WTC11 (cell line): ENCODE measurements around the gene ZNF236. TPM values are rescaled to one million over a fixed set of nuclear protein-coding genes. Genes with fewer than 3 reads are reported as not detected.
"Not testable (repeated sequence)": the region's sequence is repeated elsewhere in the genome, so short reads cannot be mapped to it uniquely, and the experiment has no call there.

Experiments used
- ATAC-seq: fragments of 200-7000 bp; cut with Tn5 transposase; 2 replicates; pipeline ENCODE4 v1.10.0; 2021; ENCODE audit warnings: mild to moderate bottlenecking, moderate library complexity
- CTCF ChIA-PET: fragments of 300-600 bp; sonication (Branson Sonifier 250); formaldehyde crosslinking; loops from one replicate; lab custom pipeline; 2021; ENCODE audit warnings: antibody characterized with exemption; lab: Charles Lee
- POLR2A ChIA-PET: fragments of 350-600 bp; sonication (Branson Sonifier 250); formaldehyde crosslinking; loops from one replicate; lab custom pipeline; 2021; ENCODE audit warnings: antibody characterized with exemption; lab: Charles Lee
- DNase-seq: peaks from one replicate; pipeline ENCODE4 v3.0.0; 2021; ENCODE audit warnings: low spot score
- H3K27ac Mint-ChIP-seq: 2 replicates; pipeline ENCODE4 v1.8.0; 2021; ENCODE audit warnings: mixed read lengths
- H3K27me3 Mint-ChIP-seq: 2 replicates; pipeline ENCODE4 v1.8.0; 2021; ENCODE audit warnings: low read depth, mild to moderate bottlenecking, moderate library complexity, mixed read lengths
- H3K36me3 Mint-ChIP-seq: 2 replicates; pipeline ENCODE4 v1.8.0; 2021; ENCODE audit warnings: mixed read lengths
- H3K4me1 Mint-ChIP-seq: 2 replicates; pipeline ENCODE4 v1.8.0; 2022; ENCODE audit warnings: mixed read lengths
- H3K4me3 Mint-ChIP-seq: 2 replicates; pipeline ENCODE4 v1.8.0; 2021; ENCODE audit warnings: mild to moderate bottlenecking, moderate library complexity, mixed read lengths
- H3K9me3 Mint-ChIP-seq: 2 replicates; pipeline ENCODE4 v1.8.0; 2021; ENCODE audit warnings: mixed read lengths
- CREB1 ChIP-seq: sonication (generic); formaldehyde crosslinking; IDR thresholded peaks from 2 replicates; pipeline ENCODE4 v1.8.0; 2023; ENCODE audit warnings: mild to moderate bottlenecking, missing genetic modification reagents
- EMX1 ChIP-seq: fragments of 250-450 bp; sonication (Bioruptor Pico); IDR thresholded peaks from 2 replicates; pipeline ENCODE4 v1.8.0; 2021; ENCODE audit warnings: mild to moderate bottlenecking
- ESRRA ChIP-seq: sonication (generic); formaldehyde crosslinking; IDR thresholded peaks from 2 replicates; pipeline ENCODE4 v1.8.1; 2022; ENCODE audit warnings: mild to moderate bottlenecking, missing genetic modification reagents, borderline replicate concordance
- FOXJ3 ChIP-seq: sonication (generic); formaldehyde crosslinking; IDR thresholded peaks from 2 replicates; pipeline ENCODE4 v1.9.0; 2021; ENCODE audit warnings: missing genetic modification reagents, mild to moderate bottlenecking, borderline replicate concordance
- GTF2I ChIP-seq: fragments of 250-450 bp; sonication (Bioruptor Pico); conservative IDR thresholded peaks from 2 replicates; pipeline ENCODE4 v1.4.0; 2021; ENCODE audit warnings: mild to moderate bottlenecking
- IRF2 ChIP-seq: sonication (generic); formaldehyde crosslinking; IDR thresholded peaks from 2 replicates; pipeline ENCODE4 v1.8.0; 2022; ENCODE audit warnings: low read depth, missing genetic modification reagents, borderline replicate concordance
- NR2C2 ChIP-seq: sonication (generic); formaldehyde crosslinking; IDR thresholded peaks from 2 replicates; pipeline ENCODE4 v1.8.0; 2022; ENCODE audit warnings: mild to moderate bottlenecking, missing genetic modification reagents
- SOX15 ChIP-seq: fragments of 250-450 bp; sonication (Bioruptor Pico); IDR thresholded peaks from 2 replicates; pipeline ENCODE4 v1.9.0; 2021; ENCODE audit warnings: mild to moderate bottlenecking
- ZNF416 ChIP-seq: fragments of 250-450 bp; sonication (Bioruptor Pico); IDR thresholded peaks from 2 replicates; pipeline ENCODE4 v1.9.0; 2021; ENCODE audit warnings: mild to moderate bottlenecking, inconsistent platforms
- ZNF423 ChIP-seq: fragments of 250-450 bp; sonication (Bioruptor Pico); IDR thresholded peaks from 2 replicates; pipeline ENCODE4 v2.1.2; 2022; ENCODE audit warnings: mild to moderate bottlenecking, moderate library complexity
- ZNF671 ChIP-seq: fragments of 250-450 bp; sonication (Bioruptor Pico); IDR thresholded peaks from 2 replicates; pipeline ENCODE4 v1.8.0; 2021; ENCODE audit warnings: mild to moderate bottlenecking
- total RNA-seq: library from RNA; stranded (reverse); gene quantifications from 3 replicates; pipeline ENCODE4 v1.2.3, GENCODE V29; 2021
- TF ChIP-seq, protein P1 (sequence below): sonication (generic); formaldehyde crosslinking; IDR thresholded peaks from 2 replicates; pipeline ENCODE4 v1.8.0; 2023; ENCODE audit warnings: missing genetic modification reagents, mild to moderate bottlenecking, borderline replicate concordance
- TF ChIP-seq, protein P2 (sequence below): sonication (generic); formaldehyde crosslinking; IDR thresholded peaks from 2 replicates; pipeline ENCODE4 v1.8.1; 2022; ENCODE audit warnings: low read depth, mild to moderate bottlenecking, moderate library complexity, missing genetic modification reagents, borderline replicate concordance
- TF ChIP-seq, protein P3 (sequence below): fragments of 250-450 bp; sonication (Bioruptor Pico); IDR thresholded peaks from 2 replicates; pipeline ENCODE4 v1.8.0; 2021; ENCODE audit warnings: mild to moderate bottlenecking
- TF ChIP-seq, protein P4 (sequence below): sonication (generic); formaldehyde crosslinking; IDR thresholded peaks from 2 replicates; pipeline ENCODE4 v1.8.1; 2023; ENCODE audit warnings: mild to moderate bottlenecking, missing genetic modification reagents, moderate library complexity
- TF ChIP-seq, protein P5 (sequence below): fragments of 200-600 bp; IDR thresholded peaks from 2 replicates; pipeline ENCODE4 v1.8.0; 2022; ENCODE audit warnings: antibody characterized with exemption
- TF ChIP-seq, protein P6 (sequence below): sonication (generic); formaldehyde crosslinking; conservative IDR thresholded peaks from 2 replicates; pipeline ENCODE4 v1.8.1; 2022; ENCODE audit warnings: mild to moderate bottlenecking, missing genetic modification reagents
- TF ChIP-seq, protein P7 (sequence below): sonication (generic); formaldehyde crosslinking; IDR thresholded peaks from 2 replicates; pipeline ENCODE4 v1.8.1; 2023; ENCODE audit warnings: mild to moderate bottlenecking, missing genetic modification reagents, moderate library complexity
- TF ChIP-seq, protein P8 (sequence below): sonication (generic); formaldehyde crosslinking; IDR thresholded peaks from 2 replicates; pipeline ENCODE4 v1.8.1; 2022; ENCODE audit warnings: low read depth, missing genetic modification reagents, borderline replicate concordance

ZNF236 gene
- total RNA-seq, 1 experiment from 2014 or later = 19.9 TPM

DNA sequence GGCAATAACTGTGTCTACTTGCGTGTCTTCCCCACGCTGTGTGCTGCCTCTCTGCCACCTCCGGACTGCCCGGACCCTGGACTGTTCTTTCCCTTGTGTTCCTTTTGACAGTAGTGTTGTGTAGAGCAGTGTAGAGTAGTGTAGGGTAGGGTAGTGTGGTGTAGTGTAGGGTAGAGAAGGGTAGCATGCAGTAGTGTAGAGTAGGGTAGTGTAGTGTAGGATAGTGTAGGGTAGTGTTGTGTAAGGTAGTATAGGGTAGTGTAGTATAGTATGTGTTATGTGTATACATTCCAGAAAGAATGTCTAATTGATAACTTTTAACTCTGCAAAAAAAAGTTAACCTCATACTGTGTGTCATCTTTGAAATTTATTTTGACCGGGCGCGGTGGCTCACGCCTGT lies 49.7 kb upstream of the ZNF236 start:
- TF ChIP-seq, protein P1, sequence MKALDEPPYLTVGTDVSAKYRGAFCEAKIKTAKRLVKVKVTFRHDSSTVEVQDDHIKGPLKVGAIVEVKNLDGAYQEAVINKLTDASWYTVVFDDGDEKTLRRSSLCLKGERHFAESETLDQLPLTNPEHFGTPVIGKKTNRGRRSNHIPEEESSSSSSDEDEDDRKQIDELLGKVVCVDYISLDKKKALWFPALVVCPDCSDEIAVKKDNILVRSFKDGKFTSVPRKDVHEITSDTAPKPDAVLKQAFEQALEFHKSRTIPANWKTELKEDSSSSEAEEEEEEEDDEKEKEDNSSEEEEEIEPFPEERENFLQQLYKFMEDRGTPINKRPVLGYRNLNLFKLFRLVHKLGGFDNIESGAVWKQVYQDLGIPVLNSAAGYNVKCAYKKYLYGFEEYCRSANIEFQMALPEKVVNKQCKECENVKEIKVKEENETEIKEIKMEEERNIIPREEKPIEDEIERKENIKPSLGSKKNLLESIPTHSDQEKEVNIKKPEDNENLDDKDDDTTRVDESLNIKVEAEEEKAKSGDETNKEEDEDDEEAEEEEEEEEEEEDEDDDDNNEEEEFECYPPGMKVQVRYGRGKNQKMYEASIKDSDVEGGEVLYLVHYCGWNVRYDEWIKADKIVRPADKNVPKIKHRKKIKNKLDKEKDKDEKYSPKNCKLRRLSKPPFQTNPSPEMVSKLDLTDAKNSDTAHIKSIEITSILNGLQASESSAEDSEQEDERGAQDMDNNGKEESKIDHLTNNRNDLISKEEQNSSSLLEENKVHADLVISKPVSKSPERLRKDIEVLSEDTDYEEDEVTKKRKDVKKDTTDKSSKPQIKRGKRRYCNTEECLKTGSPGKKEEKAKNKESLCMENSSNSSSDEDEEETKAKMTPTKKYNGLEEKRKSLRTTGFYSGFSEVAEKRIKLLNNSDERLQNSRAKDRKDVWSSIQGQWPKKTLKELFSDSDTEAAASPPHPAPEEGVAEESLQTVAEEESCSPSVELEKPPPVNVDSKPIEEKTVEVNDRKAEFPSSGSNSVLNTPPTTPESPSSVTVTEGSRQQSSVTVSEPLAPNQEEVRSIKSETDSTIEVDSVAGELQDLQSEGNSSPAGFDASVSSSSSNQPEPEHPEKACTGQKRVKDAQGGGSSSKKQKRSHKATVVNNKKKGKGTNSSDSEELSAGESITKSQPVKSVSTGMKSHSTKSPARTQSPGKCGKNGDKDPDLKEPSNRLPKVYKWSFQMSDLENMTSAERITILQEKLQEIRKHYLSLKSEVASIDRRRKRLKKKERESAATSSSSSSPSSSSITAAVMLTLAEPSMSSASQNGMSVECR (CRISPR knock-in tag) = no peak
- TF ChIP-seq, protein P2, sequence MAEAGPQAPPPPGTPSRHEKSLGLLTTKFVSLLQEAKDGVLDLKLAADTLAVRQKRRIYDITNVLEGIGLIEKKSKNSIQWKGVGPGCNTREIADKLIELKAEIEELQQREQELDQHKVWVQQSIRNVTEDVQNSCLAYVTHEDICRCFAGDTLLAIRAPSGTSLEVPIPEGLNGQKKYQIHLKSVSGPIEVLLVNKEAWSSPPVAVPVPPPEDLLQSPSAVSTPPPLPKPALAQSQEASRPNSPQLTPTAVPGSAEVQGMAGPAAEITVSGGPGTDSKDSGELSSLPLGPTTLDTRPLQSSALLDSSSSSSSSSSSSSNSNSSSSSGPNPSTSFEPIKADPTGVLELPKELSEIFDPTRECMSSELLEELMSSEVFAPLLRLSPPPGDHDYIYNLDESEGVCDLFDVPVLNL (CRISPR knock-in tag) = no peak
- TF ChIP-seq ZNF423 (CRISPR knock-in tag) (no peak), NR2C2 (CRISPR knock-in tag) (no peak), SOX15 (CRISPR knock-in tag) (no peak), ZNF416 (no peak), IRF2 (no peak), ESRRA (CRISPR knock-in tag) (no peak), EMX1 (CRISPR knock-in tag) (no peak), GTF2I (CRISPR knock-in tag) (no peak), ZNF671 (CRISPR knock-in tag) (no peak), CREB1 (CRISPR knock-in tag) (no peak), FOXJ3 (CRISPR knock-in tag) (no peak)
- TF ChIP-seq, protein P3, sequence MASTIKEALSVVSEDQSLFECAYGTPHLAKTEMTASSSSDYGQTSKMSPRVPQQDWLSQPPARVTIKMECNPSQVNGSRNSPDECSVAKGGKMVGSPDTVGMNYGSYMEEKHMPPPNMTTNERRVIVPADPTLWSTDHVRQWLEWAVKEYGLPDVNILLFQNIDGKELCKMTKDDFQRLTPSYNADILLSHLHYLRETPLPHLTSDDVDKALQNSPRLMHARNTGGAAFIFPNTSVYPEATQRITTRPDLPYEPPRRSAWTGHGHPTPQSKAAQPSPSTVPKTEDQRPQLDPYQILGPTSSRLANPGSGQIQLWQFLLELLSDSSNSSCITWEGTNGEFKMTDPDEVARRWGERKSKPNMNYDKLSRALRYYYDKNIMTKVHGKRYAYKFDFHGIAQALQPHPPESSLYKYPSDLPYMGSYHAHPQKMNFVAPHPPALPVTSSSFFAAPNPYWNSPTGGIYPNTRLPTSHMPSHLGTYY (CRISPR knock-in tag) = no peak
- TF ChIP-seq, protein P4, sequence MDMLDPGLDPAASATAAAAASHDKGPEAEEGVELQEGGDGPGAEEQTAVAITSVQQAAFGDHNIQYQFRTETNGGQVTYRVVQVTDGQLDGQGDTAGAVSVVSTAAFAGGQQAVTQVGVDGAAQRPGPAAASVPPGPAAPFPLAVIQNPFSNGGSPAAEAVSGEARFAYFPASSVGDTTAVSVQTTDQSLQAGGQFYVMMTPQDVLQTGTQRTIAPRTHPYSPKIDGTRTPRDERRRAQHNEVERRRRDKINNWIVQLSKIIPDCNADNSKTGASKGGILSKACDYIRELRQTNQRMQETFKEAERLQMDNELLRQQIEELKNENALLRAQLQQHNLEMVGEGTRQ (CRISPR knock-in tag) = no peak
- TF ChIP-seq, protein P5, sequence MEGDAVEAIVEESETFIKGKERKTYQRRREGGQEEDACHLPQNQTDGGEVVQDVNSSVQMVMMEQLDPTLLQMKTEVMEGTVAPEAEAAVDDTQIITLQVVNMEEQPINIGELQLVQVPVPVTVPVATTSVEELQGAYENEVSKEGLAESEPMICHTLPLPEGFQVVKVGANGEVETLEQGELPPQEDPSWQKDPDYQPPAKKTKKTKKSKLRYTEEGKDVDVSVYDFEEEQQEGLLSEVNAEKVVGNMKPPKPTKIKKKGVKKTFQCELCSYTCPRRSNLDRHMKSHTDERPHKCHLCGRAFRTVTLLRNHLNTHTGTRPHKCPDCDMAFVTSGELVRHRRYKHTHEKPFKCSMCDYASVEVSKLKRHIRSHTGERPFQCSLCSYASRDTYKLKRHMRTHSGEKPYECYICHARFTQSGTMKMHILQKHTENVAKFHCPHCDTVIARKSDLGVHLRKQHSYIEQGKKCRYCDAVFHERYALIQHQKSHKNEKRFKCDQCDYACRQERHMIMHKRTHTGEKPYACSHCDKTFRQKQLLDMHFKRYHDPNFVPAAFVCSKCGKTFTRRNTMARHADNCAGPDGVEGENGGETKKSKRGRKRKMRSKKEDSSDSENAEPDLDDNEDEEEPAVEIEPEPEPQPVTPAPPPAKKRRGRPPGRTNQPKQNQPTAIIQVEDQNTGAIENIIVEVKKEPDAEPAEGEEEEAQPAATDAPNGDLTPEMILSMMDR = no peak
- TF ChIP-seq, protein P6, sequence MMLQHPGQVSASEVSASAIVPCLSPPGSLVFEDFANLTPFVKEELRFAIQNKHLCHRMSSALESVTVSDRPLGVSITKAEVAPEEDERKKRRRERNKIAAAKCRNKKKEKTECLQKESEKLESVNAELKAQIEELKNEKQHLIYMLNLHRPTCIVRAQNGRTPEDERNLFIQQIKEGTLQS (CRISPR knock-in tag) = no peak
- TF ChIP-seq, protein P7, sequence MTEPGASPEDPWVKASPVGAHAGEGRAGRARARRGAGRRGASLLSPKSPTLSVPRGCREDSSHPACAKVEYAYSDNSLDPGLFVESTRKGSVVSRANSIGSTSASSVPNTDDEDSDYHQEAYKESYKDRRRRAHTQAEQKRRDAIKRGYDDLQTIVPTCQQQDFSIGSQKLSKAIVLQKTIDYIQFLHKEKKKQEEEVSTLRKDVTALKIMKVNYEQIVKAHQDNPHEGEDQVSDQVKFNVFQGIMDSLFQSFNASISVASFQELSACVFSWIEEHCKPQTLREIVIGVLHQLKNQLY (CRISPR knock-in tag) = no peak
- TF ChIP-seq, protein P8, sequence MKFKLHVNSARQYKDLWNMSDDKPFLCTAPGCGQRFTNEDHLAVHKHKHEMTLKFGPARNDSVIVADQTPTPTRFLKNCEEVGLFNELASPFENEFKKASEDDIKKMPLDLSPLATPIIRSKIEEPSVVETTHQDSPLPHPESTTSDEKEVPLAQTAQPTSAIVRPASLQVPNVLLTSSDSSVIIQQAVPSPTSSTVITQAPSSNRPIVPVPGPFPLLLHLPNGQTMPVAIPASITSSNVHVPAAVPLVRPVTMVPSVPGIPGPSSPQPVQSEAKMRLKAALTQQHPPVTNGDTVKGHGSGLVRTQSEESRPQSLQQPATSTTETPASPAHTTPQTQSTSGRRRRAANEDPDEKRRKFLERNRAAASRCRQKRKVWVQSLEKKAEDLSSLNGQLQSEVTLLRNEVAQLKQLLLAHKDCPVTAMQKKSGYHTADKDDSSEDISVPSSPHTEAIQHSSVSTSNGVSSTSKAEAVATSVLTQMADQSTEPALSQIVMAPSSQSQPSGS = no peak
- H3K36me3 Mint-ChIP-seq = peaks cover 3% of the 10 kb centered on the region; the same call in 1 of the 2 replicates
- DNase-seq (no peak), ATAC-seq (no peak)
- H3K9me3 Mint-ChIP-seq = peaks cover 22% of the 10 kb centered on the region
- no peaks in the 10 kb centered on the region for H3K4me1 Mint-ChIP-seq
- ChIA-PET CTCF (interaction anchor here (0.7 kb wide), 1 partner anchor 211 kb away, joined by 3 read pairs; no protein-coding TSS in a partner anchor), POLR2A (no interaction called here)
- H3K27me3 Mint-ChIP-seq = no peaks in the 10 kb centered on the region
- H3K27ac Mint-ChIP-seq = no peak overlapping the region
- H3K4me3 Mint-ChIP-seq = no peak overlapping the region

DNA sequence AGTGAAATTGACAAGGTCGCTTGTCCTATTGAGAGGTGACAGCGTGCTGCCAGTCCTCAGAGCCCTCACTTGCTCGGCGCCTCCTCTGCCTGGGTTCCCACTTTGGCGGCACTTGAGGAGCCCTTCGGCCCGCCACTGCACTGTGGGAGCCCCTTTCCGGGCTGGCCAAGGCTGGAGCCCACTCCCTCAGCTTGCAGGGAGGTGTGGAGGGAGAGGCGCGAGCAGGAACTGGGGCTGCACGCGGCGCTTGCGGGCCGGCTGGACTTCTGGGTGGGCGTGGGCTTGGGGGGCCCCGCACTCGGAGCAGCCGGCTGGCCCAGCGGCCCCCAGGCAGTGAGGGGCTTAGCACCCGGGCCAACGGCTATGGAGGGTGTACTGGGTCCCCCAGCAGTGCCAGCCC lies 45.3 kb upstream of the ZNF236 start:
- H3K4me1 Mint-ChIP-seq, ATAC-seq, DNase-seq, H3K27ac Mint-ChIP-seq, POLR2A ChIA-PET, H3K4me3 Mint-ChIP-seq, H3K27me3 Mint-ChIP-seq, H3K9me3 Mint-ChIP-seq, H3K36me3 Mint-ChIP-seq: not testable (repeated sequence)
- CTCF ChIA-PET = interaction anchor here (2.2 kb wide), 1 partner anchor 25 kb away, joined by 6 read pairs; no protein-coding TSS in a partner anchor
